Measurements from ENCODE around the gene GPATCH11.

GPATCH11 gene

GRCh38 chr2:37084797-37085196 lies 479 bp downstream of the GPATCH11 start:
- Histone ChIP-seq H3K27me3 (ENCODE audit: control insufficient read depth, insufficient read depth, low read length) (no peaks in the 10 kb centered on the region), H3K36me3 (ENCODE audit: control insufficient read depth, insufficient read depth, low read length) (peaks cover 3% of the 10 kb centered on the region), H3K4me3 (ENCODE audit: low read length) (peak overlapping the region; percentile 96), H3K9ac (ENCODE audit: low read length) (peak overlapping the region; percentile 69), H3K4me1 (ENCODE audit: control insufficient read depth, insufficient read depth, low read length) (peaks cover 10% of the 10 kb centered on the region), H3K27ac (ENCODE audit: low read depth, low read length) (peak overlapping the region; percentile 4)

- H3K27me3 ChIP-seq (ENCODE audit: control insufficient read depth, insufficient read depth, low read length), result no peaks in the 10 kb centered on the region
- H3K4me3 ChIP-seq (ENCODE audit: low read length), result no peak overlapping the region
- no peak overlapping the region for H3K27ac ChIP-seq (ENCODE audit: low read depth, low read length)
- H3K9ac ChIP-seq (ENCODE audit: low read length), result no peak overlapping the region
- H3K36me3 ChIP-seq (ENCODE audit: control insufficient read depth, insufficient read depth, low read length), result peaks cover 5% of the 10 kb centered on the region
- peaks cover 10% of the 10 kb centered on the region for H3K4me1 ChIP-seq (ENCODE audit: control insufficient read depth, insufficient read depth, low read length)
Measured at GRCh38 chr2:37085731-37086147, 1.4 kb downstream of the GPATCH11 start.

GRCh38 chr2:37090019-37090477 lies 5.7 kb downstream of the GPATCH11 start:
- Histone ChIP-seq H3K36me3 (ENCODE audit: control insufficient read depth, insufficient read depth, low read length) (peaks cover 9% of the 10 kb centered on the region), H3K27ac (ENCODE audit: low read depth, low read length) (no peak overlapping the region), H3K4me1 (ENCODE audit: control insufficient read depth, insufficient read depth, low read length) (peaks cover 2% of the 10 kb centered on the region), H3K27me3 (ENCODE audit: control insufficient read depth, insufficient read depth, low read length) (no peaks in the 10 kb centered on the region), H3K4me3 (ENCODE audit: low read length) (no peak overlapping the region), H3K9ac (ENCODE audit: low read length) (no peak overlapping the region)

- Histone ChIP-seq H3K36me3 (ENCODE audit: control insufficient read depth, insufficient read depth, low read length) (peaks cover 9% of the 10 kb centered on the region), H3K4me1 (ENCODE audit: control insufficient read depth, insufficient read depth, low read length) (no peaks in the 10 kb centered on the region), H3K27ac (ENCODE audit: low read depth, low read length) (no peak overlapping the region), H3K4me3 (ENCODE audit: low read length) (no peak overlapping the region), H3K27me3 (ENCODE audit: control insufficient read depth, insufficient read depth, low read length) (no peaks in the 10 kb centered on the region), H3K9ac (ENCODE audit: low read length) (no peak overlapping the region)
Measured at GRCh38 chr2:37091873-37092272, 7.6 kb downstream of the GPATCH11 start.

DNA sequence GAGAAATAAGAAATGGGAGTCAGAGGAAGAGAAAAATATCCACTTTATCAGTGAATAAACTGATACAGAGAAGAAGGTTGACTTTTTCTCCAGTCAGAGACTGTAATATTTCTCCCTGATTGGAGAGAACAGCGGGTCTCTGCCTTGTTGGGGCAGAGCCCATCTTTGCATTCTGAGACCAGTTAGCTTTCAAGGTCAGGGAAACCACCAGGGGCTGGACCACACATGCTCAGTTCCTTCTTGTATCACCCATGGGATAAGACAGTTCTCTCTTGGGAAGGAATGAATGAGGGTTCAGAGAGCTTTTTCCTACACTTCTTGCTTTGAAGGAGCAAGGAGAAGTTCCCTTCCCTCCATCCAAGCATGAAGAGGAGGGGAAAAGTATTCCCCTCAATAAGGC lies 12.2 kb downstream of the GPATCH11 start:
- H3K4me1 ChIP-seq (ENCODE audit: control insufficient read depth, insufficient read depth, low read length), result no peaks in the 10 kb centered on the region
- peaks cover 9% of the 10 kb centered on the region for H3K36me3 ChIP-seq (ENCODE audit: control insufficient read depth, insufficient read depth, low read length)

DNA sequence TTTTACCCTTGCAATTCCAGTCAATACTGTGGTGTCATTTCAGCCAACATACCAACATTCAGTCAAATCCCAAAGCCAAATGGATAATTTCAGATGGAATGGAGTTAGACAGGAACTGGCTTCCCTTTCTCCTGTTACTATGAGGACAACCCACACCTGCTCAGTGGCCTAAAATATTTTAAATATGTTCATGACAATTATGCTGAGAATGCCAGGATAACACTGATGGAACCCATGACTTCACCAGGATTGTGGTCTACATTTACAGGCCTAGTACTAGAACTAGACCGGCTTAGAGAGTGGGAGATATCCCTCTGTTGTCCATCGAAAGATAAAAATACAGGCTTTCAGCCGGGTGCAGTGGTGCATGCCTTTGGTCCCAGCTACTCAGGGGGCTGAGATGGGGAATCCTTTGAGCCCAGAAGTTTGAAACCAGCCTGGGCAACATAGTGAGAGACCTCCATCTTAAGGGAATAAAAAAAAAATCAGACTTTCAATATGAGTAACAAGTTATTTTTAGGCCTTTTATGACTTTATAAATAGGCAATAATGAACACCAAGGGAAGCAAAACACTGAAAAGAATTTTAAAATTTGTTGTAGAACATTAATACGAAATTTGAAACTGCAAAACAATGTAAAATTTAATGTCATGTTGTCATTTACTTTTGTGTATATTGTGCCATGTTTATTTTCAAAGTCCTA lies 14.2 kb downstream of the GPATCH11 start:
- Histone ChIP-seq H3K9ac (ENCODE audit: low read length) (no peak overlapping the region), H3K4me3 (ENCODE audit: low read length) (no peak overlapping the region), H3K36me3 (ENCODE audit: control insufficient read depth, insufficient read depth, low read length) (peaks cover 9% of the 10 kb centered on the region), H3K27ac (ENCODE audit: low read depth, low read length) (no peak overlapping the region), H3K4me1 (ENCODE audit: control insufficient read depth, insufficient read depth, low read length) (no peaks in the 10 kb centered on the region), H3K27me3 (ENCODE audit: control insufficient read depth, insufficient read depth, low read length) (no peaks in the 10 kb centered on the region)

More for the DNA sequence above, 12.2 kb downstream of the GPATCH11 start:
- Histone ChIP-seq H3K27me3 (ENCODE audit: control insufficient read depth, insufficient read depth, low read length) (no peaks in the 10 kb centered on the region), H3K27ac (ENCODE audit: low read depth, low read length) (no peak overlapping the region), H3K9ac (ENCODE audit: low read length) (no peak overlapping the region), H3K4me3 (ENCODE audit: low read length) (no peak overlapping the region)

- Histone ChIP-seq H3K4me3 (ENCODE audit: low read length) (no peak overlapping the region), H3K27me3 (ENCODE audit: control insufficient read depth, insufficient read depth, low read length) (no peaks in the 10 kb centered on the region), H3K36me3 (ENCODE audit: control insufficient read depth, insufficient read depth, low read length) (peaks cover 7% of the 10 kb centered on the region), H3K27ac (ENCODE audit: low read depth, low read length) (no peak overlapping the region), H3K4me1 (ENCODE audit: control insufficient read depth, insufficient read depth, low read length) (no peaks in the 10 kb centered on the region), H3K9ac (ENCODE audit: low read length) (no peak overlapping the region)
Measured at GRCh38 chr2:37100054-37100453, 15.7 kb downstream of the GPATCH11 start.

DNA sequence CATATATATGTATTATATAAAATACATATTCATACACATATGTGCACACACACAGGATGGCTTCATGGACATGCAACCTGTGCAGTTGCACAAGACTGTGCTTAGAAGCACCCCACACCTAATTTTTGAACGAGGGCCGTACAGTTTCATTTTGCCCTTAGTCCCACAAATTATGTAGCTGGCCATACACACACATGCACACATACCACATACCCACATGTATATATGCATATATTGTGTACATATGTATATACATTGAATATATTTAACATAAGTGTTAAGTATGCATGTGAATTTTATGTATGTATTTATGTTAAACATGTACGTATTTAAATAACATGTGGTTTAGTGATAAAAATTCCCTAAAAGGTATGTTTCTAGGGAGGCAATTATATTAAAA lies 18.3 kb downstream of the GPATCH11 start:
- Histone ChIP-seq H3K27ac (ENCODE audit: low read depth, low read length) (no peak overlapping the region), H3K4me3 (ENCODE audit: low read length) (no peak overlapping the region), H3K27me3 (ENCODE audit: control insufficient read depth, insufficient read depth, low read length) (no peaks in the 10 kb centered on the region), H3K36me3 (ENCODE audit: control insufficient read depth, insufficient read depth, low read length) (peaks cover 7% of the 10 kb centered on the region), H3K9ac (ENCODE audit: low read length) (no peak overlapping the region), H3K4me1 (ENCODE audit: control insufficient read depth, insufficient read depth, low read length) (no peaks in the 10 kb centered on the region)

DNA sequence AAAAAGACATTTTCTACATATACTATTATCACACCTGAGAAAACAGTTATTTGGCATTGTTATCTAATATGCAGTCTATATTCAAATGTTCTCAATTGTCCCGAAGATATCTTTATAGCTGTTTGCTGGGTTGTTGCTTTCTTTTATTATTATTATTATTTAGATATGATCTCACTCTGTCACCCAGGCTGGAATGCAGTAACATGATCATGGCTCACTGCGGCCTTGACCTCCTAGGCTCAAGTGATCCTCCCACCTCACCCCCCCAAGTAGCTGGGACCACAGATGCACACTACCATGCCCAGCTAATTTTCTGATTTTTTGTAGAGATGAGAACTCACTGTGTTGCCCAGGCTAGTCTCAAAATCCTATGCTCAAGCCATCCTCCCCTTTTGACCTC lies 19.9 kb downstream of the GPATCH11 start:
- no peak overlapping the region for H3K4me3 ChIP-seq (ENCODE audit: low read length)

GRCh38 chr2:37105150-37105549 lies 20.8 kb downstream of the GPATCH11 start:
- no peak overlapping the region for H3K27ac ChIP-seq (ENCODE audit: low read depth, low read length)
- no peak overlapping the region for H3K4me3 ChIP-seq (ENCODE audit: low read length)
- H3K9ac ChIP-seq (ENCODE audit: low read length), result no peak overlapping the region
- H3K4me1 ChIP-seq (ENCODE audit: control insufficient read depth, insufficient read depth, low read length), result no peaks in the 10 kb centered on the region
- H3K36me3 ChIP-seq (ENCODE audit: control insufficient read depth, insufficient read depth, low read length), result peaks cover 12% of the 10 kb centered on the region
- no peaks in the 10 kb centered on the region for H3K27me3 ChIP-seq (ENCODE audit: control insufficient read depth, insufficient read depth, low read length)

More for the DNA sequence above, 19.9 kb downstream of the GPATCH11 start:
- Histone ChIP-seq H3K4me1 (ENCODE audit: control insufficient read depth, insufficient read depth, low read length) (no peaks in the 10 kb centered on the region), H3K27ac (ENCODE audit: low read depth, low read length) (no peak overlapping the region), H3K27me3 (ENCODE audit: control insufficient read depth, insufficient read depth, low read length) (no peaks in the 10 kb centered on the region), H3K36me3 (ENCODE audit: control insufficient read depth, insufficient read depth, low read length) (peaks cover 12% of the 10 kb centered on the region), H3K9ac (ENCODE audit: low read length) (no peak overlapping the region)

- Histone ChIP-seq H3K9ac (ENCODE audit: low read length) (no peak overlapping the region), H3K27ac (ENCODE audit: low read depth, low read length) (no peak overlapping the region), H3K27me3 (ENCODE audit: control insufficient read depth, insufficient read depth, low read length) (no peaks in the 10 kb centered on the region), H3K4me3 (ENCODE audit: low read length) (no peak overlapping the region), H3K36me3 (ENCODE audit: control insufficient read depth, insufficient read depth, low read length) (peaks cover 13% of the 10 kb centered on the region), H3K4me1 (ENCODE audit: control insufficient read depth, insufficient read depth, low read length) (no peaks in the 10 kb centered on the region)
Measured at GRCh38 chr2:37109523-37109922, 25.2 kb downstream of the GPATCH11 start.

DNA sequence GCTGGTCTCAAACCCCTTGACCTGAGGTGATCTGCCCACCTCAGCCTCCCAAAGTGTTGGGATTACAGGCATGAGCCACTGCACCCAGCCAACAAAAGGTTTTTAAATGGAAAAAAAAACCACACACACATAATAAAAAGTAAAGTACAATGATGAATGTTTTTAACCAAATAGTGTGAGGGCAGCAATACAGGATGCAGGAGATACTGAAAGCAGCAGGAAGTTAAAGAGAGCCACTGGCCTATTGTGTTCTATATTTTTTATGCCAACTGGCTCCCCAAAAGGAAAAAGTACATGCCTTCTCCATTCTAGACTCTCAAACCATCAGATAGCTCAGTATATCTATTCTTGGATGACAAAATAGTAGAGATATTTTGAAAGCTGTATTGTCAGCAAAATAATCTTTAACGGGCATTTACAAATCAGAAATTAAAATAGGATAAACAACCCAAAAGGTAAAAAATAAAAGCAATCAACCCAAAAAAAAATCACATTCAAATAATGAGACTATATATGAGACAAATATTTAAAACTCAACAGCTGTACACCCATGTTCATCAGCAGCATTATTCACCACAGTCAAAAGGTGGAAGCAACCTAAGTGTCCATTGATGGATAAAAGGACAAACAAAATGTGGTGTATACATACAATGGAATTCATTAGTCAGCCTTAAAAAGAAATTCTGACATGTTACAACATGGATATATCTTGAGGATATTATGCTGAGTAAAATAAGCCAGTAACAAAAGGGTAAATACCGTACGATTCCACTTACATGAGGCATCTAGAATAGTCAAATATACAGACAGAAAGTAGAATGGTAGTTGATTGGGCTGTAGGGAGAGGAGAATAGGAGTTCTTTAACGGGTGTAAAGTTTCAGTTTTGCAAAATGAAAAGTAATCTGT lies 26.2 kb downstream of the GPATCH11 start:
- peaks cover 14% of the 10 kb centered on the region for H3K36me3 ChIP-seq (ENCODE audit: control insufficient read depth, insufficient read depth, low read length)

More for the DNA sequence above, 26.2 kb downstream of the GPATCH11 start:
- no peaks in the 10 kb centered on the region for H3K27me3 ChIP-seq (ENCODE audit: control insufficient read depth, insufficient read depth, low read length)
- no peaks in the 10 kb centered on the region for H3K4me1 ChIP-seq (ENCODE audit: control insufficient read depth, insufficient read depth, low read length)
- H3K4me3 ChIP-seq (ENCODE audit: low read length), result no peak overlapping the region
- no peak overlapping the region for H3K27ac ChIP-seq (ENCODE audit: low read depth, low read length)
- H3K9ac ChIP-seq (ENCODE audit: low read length), result no peak overlapping the region
